ENCODE data around the gene CDCA5. TPM values are rescaled to one million over a fixed set of nuclear protein-coding genes. Genes with fewer than 3 reads are reported as not detected.

CDCA5 gene
- total and polyA plus RNA-seq, 2 of the 4 experiments (the other 2 are of a cell fraction) = 9.1 to 14.0 TPM

GRCh38 chr11:65115361-65116082, 31.7 kb upstream of the CDCA5 start:
- H3K36me3 ChIP-seq (ENCODE audit: control insufficient read depth, insufficient read depth, low read length) = peaks cover 15% of the 10 kb centered on the region
- H3K9me3 ChIP-seq (ENCODE audit: control insufficient read depth, insufficient read depth, low read length) = no peaks in the 10 kb centered on the region
- H2BK15ac ChIP-seq (ENCODE audit: low read depth, low read length) = no peak overlapping the region
- no peak overlapping the region for H3K18ac ChIP-seq (ENCODE audit: low read depth, low read length)
- H3K9ac ChIP-seq (ENCODE audit: low read depth, low read length) = no peak overlapping the region
- 97% methylated on average over 11 of the region's 21 CpGs; no CpG with 5 or more reads in 1 of the 2 experiments for WGBS, 2 experiments (ENCODE audit: extremely low coverage in 2 of 2, insufficient read length in 1 of 2)
- peaks cover 6% of the 10 kb centered on the region; the same call in 1 of the 2 replicates for H4K20me1 ChIP-seq (ENCODE audit: insufficient read depth, low read length)
- POLR2A ChIA-PET (ENCODE audit: unreplicated experiment) = no interaction called here
- H2BK5ac ChIP-seq (ENCODE audit: low read depth, low read length, poor library complexity, severe bottlenecking) = no peak overlapping the region
- H2AFZ ChIP-seq (replicated peaks; ENCODE audit: low read length, poor library complexity) = no peak overlapping the region
- no peak overlapping the region for H3K4me2 ChIP-seq (ENCODE audit: low read depth, low read length)
- H3K4me3 ChIP-seq (ENCODE audit: insufficient read depth, low read depth, low read length) = no peak overlapping the region
- peaks cover 18% of the 10 kb centered on the region for H3K4me1 ChIP-seq (ENCODE audit: control insufficient read depth, insufficient read depth, low read length)
- dilution Hi-C loops (cut with HindIII; ENCODE audit: low sequenced_read_pairs, unreplicated experiment) (no loop called here), intact Hi-C loops (cut with micrococcal nuclease) (loop anchor here (2.0 kb wide), 1 partner anchor 103 kb away; no protein-coding TSS in a partner anchor), in situ Hi-C loops (cut with MboI; ENCODE audit: low sequenced_read_pairs) (no loop called here)
- CTCF ChIA-PET = no interaction called here
- H3K56ac ChIP-seq (ENCODE audit: extremely low read depth, insufficient read depth, low read length) = no peak overlapping the region
- H2AK5ac ChIP-seq (ENCODE audit: low read depth, low read length) = no peak overlapping the region
- no peak overlapping the region for H3K4ac ChIP-seq (ENCODE audit: low read depth, low read length)
- H3K14ac ChIP-seq (replicated peaks; ENCODE audit: low read depth, low read length) = no peak overlapping the region
- DNase-seq (no peak), ATAC-seq (ENCODE audit: low read depth) (no peak)
- no peak overlapping the region for H3K27ac ChIP-seq (ENCODE audit: insufficient read depth, low read length)
- no peak overlapping the region for H4K5ac ChIP-seq (ENCODE audit: low read depth, low read length)
- H4K91ac ChIP-seq (ENCODE audit: insufficient read depth, low read depth, low read length) = no peak overlapping the region
- no peak for TF ChIP-seq MXI1 (IDR thresholded peaks at IDR 0.05; ENCODE audit: borderline replicate concordance, low read depth, low read length)
- TF ChIP-seq RFX5 (IDR thresholded peaks at IDR 0.05; ENCODE audit: low read depth, low read length) = no peak
- TF ChIP-seq CHD1 (IDR thresholded peaks at IDR 0.05; ENCODE audit: low read depth, low read length) = no peak
- TF ChIP-seq FOS (IDR thresholded peaks at IDR 0.05; ENCODE audit: low read depth, low read length) = no peak
- no peak for TF ChIP-seq RCOR1 (IDR thresholded peaks at IDR 0.05; ENCODE audit: insufficient replicate concordance, low read length)
- TF ChIP-seq CTCF (conservative IDR thresholded peaks at IDR 0.05; ENCODE audit: low read depth, low read length) = no peak
- TF ChIP-seq MAZ (IDR thresholded peaks at IDR 0.05; ENCODE audit: borderline replicate concordance, low read depth, low read length) = no peak
- TF ChIP-seq USF2 (IDR thresholded peaks at IDR 0.05; ENCODE audit: low read depth, low read length) = no peak
- no peak for TF ChIP-seq SMC3 (IDR thresholded peaks at IDR 0.05; ENCODE audit: low read depth, low read length)
- TF ChIP-seq BHLHE40 (IDR thresholded peaks at IDR 0.05; ENCODE audit: low read depth, low read length) = no peak
- TF ChIP-seq MAFK (IDR thresholded peaks at IDR 0.05; ENCODE audit: low read depth, low read length) = no peak
- TF ChIP-seq CEBPB (IDR thresholded peaks at IDR 0.05; ENCODE audit: low read depth, low read length) = no peak
- TF ChIP-seq ELK1 (IDR thresholded peaks at IDR 0.05; ENCODE audit: borderline replicate concordance, low read depth, low read length) = no peak
- no peak for TF ChIP-seq NFE2L2 (IDR thresholded peaks at IDR 0.05; ENCODE audit: low read depth, low read length)
- TF ChIP-seq RAD21 (IDR thresholded peaks at IDR 0.05; ENCODE audit: low read length) = no peak
- no peak for TF ChIP-seq POLR2A (IDR thresholded peaks at IDR 0.05; ENCODE audit: low read depth, low read length)
- no peak overlapping the region for H2BK20ac ChIP-seq (ENCODE audit: low read depth, low read length)
- no TSS peak for BruUV-seq (replicated peaks)
- 0 out of 2 replicates have a peak, but pooled peaks cover 2% of the 10 kb centered on the region for H3K9me1 ChIP-seq (ENCODE audit: insufficient read depth, low read length)
- peaks cover 8 to 38% of the 10 kb centered on the region in 2 experiments for H3K79me1 ChIP-seq (ENCODE audit: low read depth in 1 of 2, low read length in 2 of 2)
- no peak overlapping the region for H2BK120ac ChIP-seq (ENCODE audit: low read depth, low read length)
- no peak overlapping the region for H2AK9ac ChIP-seq (replicated peaks; ENCODE audit: low read depth, low read length, poor library complexity)
- no peak overlapping the region for H3K23ac ChIP-seq (ENCODE audit: low read depth, low read length)
- H4K8ac ChIP-seq (ENCODE audit: low read depth in 2 of 2, low read length in 2 of 2) = no peak overlapping the region
- no peaks in the 10 kb centered on the region for H3K27me3 ChIP-seq (ENCODE audit: control insufficient read depth, insufficient read depth, low read length)
